SHP77 (cell line): ENCODE data around the gene IQGAP1.

Source experiments
- DNase-seq, 2 experiments: peaks; one replicate each; lab custom pipeline; 2025; lab: John Stamatoyannopoulos, UW

IQGAP1 gene

GRCh38 chr15:90442423-90442822 lies 54.4 kb downstream of the IQGAP1 start:
- DNase-seq: no peak

- no peak for DNase-seq
Measured at GRCh38 chr15:90449206-90449735, 61.2 kb downstream of the IQGAP1 start.

GRCh38 chr15:90451053-90451850 lies 63.2 kb downstream of the IQGAP1 start:
- DNase-seq: no peak

- DNase-seq: no peak
Measured at GRCh38 chr15:90456236-90456635, 68.2 kb downstream of the IQGAP1 start.

GRCh38 chr15:90458061-90458460 lies 70.0 kb downstream of the IQGAP1 start:
- DNase-seq: no peak

GRCh38 chr15:90459368-90459767 lies 71.3 kb downstream of the IQGAP1 start:
- no peak for DNase-seq

GRCh38 chr15:90460142-90460824 lies 72.2 kb downstream of the IQGAP1 start:
- DNase-seq: no peak

GRCh38 chr15:90463381-90463780 lies 75.3 kb downstream of the IQGAP1 start:
- no peak for DNase-seq

GRCh38 chr15:90465140-90465929 lies 77.3 kb downstream of the IQGAP1 start:
- DNase-seq: no peak

GRCh38 chr15:90465930-90466567 lies 78.0 kb downstream of the IQGAP1 start:
- no peak for DNase-seq

- DNase-seq: no peak
Measured at GRCh38 chr15:90469723-90470122, 81.7 kb downstream of the IQGAP1 start.

- DNase-seq: no peak
Measured at GRCh38 chr15:90470453-90470852, 82.4 kb downstream of the IQGAP1 start.

- DNase-seq: no peak
Measured at GRCh38 chr15:90471126-90471525, 83.1 kb downstream of the IQGAP1 start.

- no peak for DNase-seq
Measured at GRCh38 chr15:90471769-90472168, 83.7 kb downstream of the IQGAP1 start.

GRCh38 chr15:90478846-90479481 lies 90.9 kb downstream of the IQGAP1 start:
- no peak for DNase-seq

GRCh38 chr15:90479656-90480055 lies 91.6 kb downstream of the IQGAP1 start:
- no peak for DNase-seq

GRCh38 chr15:90481023-90481422 lies 93.0 kb downstream of the IQGAP1 start:
- no peak for DNase-seq

GRCh38 chr15:90482124-90483011 lies 94.3 kb downstream of the IQGAP1 start:
- DNase-seq: peak; percentile 4 to 14

- no peak for DNase-seq
Measured at GRCh38 chr15:90483012-90483307, 94.9 kb downstream of the IQGAP1 start.

GRCh38 chr15:90483637-90484036 lies 95.6 kb downstream of the IQGAP1 start:
- DNase-seq: no peak

- no peak for DNase-seq
Measured at GRCh38 chr15:90487186-90487585, 99.1 kb downstream of the IQGAP1 start.
